CD4-positive, alpha-beta T cell treated with Interleukin-21 for 1 hour (primary cell): ENCODE data around the gene CLECL1.
"Not testable (repeated sequence)": the region's sequence is repeated elsewhere in the genome, so short reads cannot be mapped to it uniquely, and the experiment has no call there.

ENCODE experiments used
- DNase-seq: peaks from one replicate; pipeline ENCODE4 v3.0.0-alpha.2; 2020

Gene CLECL1

GRCh38 chr12:9751204-9752144 lies 18.6 kb upstream of the CLECL1 start:
- peak; percentile 87 for DNase-seq

- peak; percentile 90 for DNase-seq
These were observed 17.6 kb upstream of the CLECL1 start for GRCh38 chr12:9750276-9751203.

- no peak for DNase-seq
These were observed 16.7 kb upstream of the CLECL1 start for GRCh38 chr12:9749640-9750039.

GRCh38 chr12:9745199-9745598 lies 12.3 kb upstream of the CLECL1 start:
- no peak for DNase-seq

GRCh38 chr12:9742661-9743060 lies 9.8 kb upstream of the CLECL1 start:
- peak; percentile 60 for DNase-seq

GRCh38 chr12:9741726-9742125 lies 8.8 kb upstream of the CLECL1 start:
- peak; percentile 89 for DNase-seq

- peak; percentile 60 for DNase-seq
These were observed 7.3 kb upstream of the CLECL1 start for GRCh38 chr12:9740106-9740750.

- not testable (repeated sequence) for DNase-seq
These were observed 6.7 kb upstream of the CLECL1 start for GRCh38 chr12:9739404-9740105.

- DNase-seq, result not testable (repeated sequence)
These were observed 6.0 kb upstream of the CLECL1 start for GRCh38 chr12:9738905-9739304.

GRCh38 chr12:9736936-9737705 lies 4.2 kb upstream of the CLECL1 start:
- peak; percentile 56 for DNase-seq

- no peak for DNase-seq
These were observed 2.7 kb upstream of the CLECL1 start for GRCh38 chr12:9735601-9736000.

GRCh38 chr12:9731797-9732196 lies 1.1 kb downstream of the CLECL1 start:
- DNase-seq, result no peak

GRCh38 chr12:9731393-9731792 lies 1.5 kb downstream of the CLECL1 start:
- DNase-seq, result no peak

GRCh38 chr12:9730591-9730990 lies 2.3 kb downstream of the CLECL1 start:
- no peak for DNase-seq

- DNase-seq, result no peak
These were observed 2.9 kb downstream of the CLECL1 start for GRCh38 chr12:9730011-9730410.

GRCh38 chr12:9729082-9729481 lies 3.8 kb downstream of the CLECL1 start:
- no peak for DNase-seq

- DNase-seq, result no peak
These were observed 5.1 kb downstream of the CLECL1 start for GRCh38 chr12:9727813-9728212.

- no peak for DNase-seq
These were observed 7.6 kb downstream of the CLECL1 start for GRCh38 chr12:9725213-9725870.

GRCh38 chr12:9724023-9724422 lies 8.9 kb downstream of the CLECL1 start:
- no peak for DNase-seq

- no peak for DNase-seq
These were observed 11.4 kb downstream of the CLECL1 start for GRCh38 chr12:9721394-9722092.
